Endometrial microvascular endothelial cells (primary cell): ENCODE data around the gene PLXNB3. TPM values are rescaled to one million over a fixed set of nuclear protein-coding genes. Genes with fewer than 3 reads are reported as not detected.
"Not testable (repeated sequence)": the region's sequence is repeated elsewhere in the genome, so short reads cannot be mapped to it uniquely, and the experiment has no call there.

Experiments used
- in situ Hi-C: cut with HindIII; loops from 2 replicates; pipeline ENCODE4 v1.10.0; 2017; ENCODE audit warnings: low sequenced_read_pairs, low pct_unique_long_range_greater_than_20kb; ENCODE audit errors: inconsistent ontology term
- total RNA-seq: library from RNA; depleted of rRNA; stranded (reverse); fragments of >200 nt; gene quantifications from one replicate; pipeline ENCODE4 v1.2.3, GENCODE V29; 2015; ENCODE audit errors: inconsistent ontology term

Gene PLXNB3
- total RNA-seq, 1 donor from 2014 or later, result 15.3 TPM

DNA sequence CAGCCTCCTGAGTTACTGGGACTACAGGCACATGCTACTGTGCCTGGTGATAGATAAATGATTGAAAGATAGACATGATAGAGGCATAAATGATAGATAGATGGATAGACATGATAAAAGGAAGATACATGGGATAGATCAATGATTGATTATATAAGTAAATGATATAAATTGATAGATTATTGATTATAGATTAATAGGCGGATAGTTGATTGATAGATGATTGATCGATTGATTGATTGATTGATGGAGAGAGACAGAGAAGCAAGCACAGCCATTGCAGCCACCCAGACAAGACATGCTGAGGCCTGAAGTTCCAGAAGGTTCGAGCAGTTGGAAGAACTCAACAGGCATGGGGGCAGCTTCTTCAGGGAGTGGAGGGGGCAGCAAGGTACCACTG lies 17.7 kb upstream of the PLXNB3 start:
- in situ Hi-C loops, result no loop called here

DNA sequence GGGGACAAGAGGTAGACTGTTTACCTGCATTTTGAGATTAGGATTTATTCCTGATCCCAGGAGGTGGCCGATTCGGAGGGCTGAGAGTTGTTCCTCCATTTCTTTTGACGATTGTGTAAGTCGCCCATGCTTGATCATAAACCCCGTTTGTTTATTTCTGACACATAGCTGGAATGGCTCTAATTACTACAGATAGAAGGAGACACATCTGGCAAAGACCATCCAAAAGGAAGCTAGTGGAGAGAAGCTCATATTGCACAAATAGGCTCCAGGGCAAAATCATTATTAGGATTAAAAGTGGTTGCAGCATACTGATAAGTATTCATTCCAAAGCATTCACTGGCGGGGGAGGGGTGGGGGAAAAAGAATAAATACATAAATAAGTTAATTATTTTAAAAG lies 17.1 kb upstream of the PLXNB3 start:
- in situ Hi-C loops, result not testable (repeated sequence)

- in situ Hi-C loops, result not testable (repeated sequence)
Measured at GRCh38 chrX:153749017-153749416, 15.0 kb upstream of the PLXNB3 start.

GRCh38 chrX:153750127-153750774 lies 13.8 kb upstream of the PLXNB3 start:
- in situ Hi-C loops, result no loop called here

DNA sequence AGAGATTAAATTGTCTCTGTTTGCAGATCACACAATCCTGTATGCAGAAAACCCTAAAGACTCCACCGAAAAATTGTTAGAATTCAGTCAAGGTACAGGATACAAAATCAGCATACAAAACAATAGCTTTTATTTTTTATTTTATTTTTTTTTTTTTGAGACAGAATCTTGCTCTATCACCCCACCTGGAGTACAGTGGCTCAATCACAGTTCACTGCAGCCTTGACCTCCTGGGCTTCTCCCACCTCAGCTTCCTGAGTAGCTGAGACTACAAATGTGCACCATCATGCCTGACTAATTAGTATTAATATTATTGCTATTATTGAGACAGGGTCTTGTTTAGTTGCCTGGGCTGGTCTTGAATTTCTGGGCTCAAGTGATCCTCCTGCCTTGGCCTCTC lies 8.9 kb upstream of the PLXNB3 start:
- in situ Hi-C loops, result no loop called here

DNA sequence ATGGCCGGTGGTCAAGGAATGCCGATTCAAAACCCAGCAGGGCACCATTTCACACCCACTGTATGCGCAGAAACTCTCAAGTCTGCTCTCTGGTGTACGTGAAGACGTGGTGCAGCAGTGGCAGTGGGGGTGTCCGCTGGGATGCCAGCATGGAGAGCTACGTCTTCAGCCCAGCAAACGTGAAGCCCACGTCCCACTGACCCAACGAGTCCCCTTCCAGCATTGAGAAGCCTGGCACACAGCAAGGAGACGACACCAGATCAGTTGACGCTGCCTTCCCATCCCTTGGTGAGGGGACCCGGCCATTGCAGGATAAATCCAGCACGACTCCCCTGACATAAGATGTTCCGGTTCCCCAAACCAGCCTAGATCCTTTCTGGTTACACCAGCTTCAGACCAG lies 2.2 kb upstream of the PLXNB3 start:
- in situ Hi-C loops, result no loop called here

- in situ Hi-C loops, result no loop called here
Measured at GRCh38 chrX:153762626-153763173, 1.3 kb upstream of the PLXNB3 start.

DNA sequence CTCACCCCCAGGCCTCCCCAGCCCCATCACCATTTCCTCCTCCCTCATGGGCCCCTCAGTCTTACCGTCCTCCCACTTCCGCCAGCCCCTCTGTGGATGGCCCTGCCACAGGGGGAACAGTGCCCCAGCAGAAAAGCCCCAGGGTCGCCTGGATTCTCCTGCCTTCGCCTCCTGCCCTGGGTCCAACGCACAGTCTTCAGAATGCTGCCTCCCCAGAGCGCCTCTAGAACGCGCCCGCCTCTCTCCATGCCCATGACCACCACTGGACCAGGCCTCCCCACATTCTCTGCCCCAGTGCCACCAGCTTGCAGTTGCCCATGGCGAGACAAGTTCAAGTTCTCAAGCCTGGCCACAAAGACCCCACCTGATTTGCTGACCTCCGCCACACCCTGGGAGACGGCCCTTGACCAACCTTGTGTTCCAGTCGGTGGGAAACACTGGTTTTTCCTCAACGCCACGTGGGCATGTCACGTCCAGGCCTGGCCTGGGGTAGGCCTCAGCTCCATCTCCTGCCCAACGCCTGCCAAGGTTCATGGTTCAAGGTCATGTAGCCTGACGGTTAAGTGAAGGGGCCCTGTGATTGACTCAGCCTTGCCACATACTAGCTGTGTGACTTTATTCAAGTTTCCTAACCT lies 634 bp upstream of the PLXNB3 start:
- in situ Hi-C loops, result no loop called here

DNA sequence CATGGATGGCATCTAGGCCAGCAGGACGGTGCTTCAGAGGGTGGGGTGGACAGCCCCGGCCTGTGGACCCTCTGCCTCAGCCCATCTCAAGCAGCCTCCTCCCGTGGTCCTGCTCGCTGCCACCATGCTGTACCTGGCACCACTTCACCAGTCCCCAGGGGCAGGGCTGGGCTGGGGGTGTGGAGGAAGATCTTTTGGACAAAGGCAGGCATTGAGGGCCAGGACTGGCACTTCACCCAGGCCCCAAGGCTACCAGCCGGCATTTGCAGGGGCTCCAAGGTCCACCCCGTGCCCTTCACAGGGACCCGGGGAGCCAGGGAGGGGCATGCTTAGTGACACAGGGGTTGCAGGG lies 713 bp downstream of the PLXNB3 start:
- in situ Hi-C loops, result no loop called here

DNA sequence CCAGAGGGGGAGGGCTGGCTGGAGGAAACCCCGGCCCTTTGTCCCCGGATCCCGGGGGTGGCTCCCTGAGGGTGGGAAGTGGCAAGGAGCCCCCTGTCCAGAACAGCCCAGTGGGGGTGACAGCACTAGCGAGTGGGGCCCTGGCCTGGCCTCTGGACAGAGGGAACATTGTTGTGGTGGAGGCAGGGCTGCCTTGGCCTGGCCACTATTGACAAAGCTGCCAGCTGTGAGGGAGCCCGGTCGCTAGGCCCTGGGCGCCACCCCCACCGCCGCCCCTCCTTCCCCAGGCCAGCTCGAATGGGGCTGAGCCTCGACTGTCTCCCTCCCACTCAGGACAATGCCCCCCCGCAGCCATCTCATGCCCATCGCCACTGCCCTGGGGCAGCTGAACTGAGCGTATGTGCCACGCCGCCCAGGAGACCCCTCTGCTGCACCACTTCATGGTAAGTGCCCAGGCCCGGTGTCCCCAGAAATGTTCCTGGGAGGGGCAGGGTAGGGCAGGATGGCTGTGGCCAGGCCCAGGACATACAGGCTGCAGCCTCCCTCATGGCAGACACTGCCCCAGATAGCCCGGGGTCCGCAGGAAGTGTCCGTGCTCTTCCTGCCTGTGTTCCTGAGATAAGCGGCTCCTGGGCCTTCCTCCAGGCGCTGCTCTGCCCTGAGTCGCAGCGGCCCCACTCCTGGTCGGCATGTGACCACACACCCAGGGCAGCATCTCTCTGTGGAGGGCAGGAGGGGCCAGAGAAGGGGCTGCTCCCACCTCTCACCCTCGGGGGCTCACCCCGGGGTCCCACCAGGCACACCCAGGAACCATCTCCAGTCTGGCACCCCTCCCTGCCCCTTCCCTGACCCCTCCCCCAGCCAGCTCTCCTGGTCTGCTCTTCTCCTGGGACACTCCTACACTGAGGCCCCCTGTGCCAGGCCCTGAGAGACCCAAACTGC lies 1.4 kb downstream of the PLXNB3 start:
- in situ Hi-C loops, result no loop called here

DNA sequence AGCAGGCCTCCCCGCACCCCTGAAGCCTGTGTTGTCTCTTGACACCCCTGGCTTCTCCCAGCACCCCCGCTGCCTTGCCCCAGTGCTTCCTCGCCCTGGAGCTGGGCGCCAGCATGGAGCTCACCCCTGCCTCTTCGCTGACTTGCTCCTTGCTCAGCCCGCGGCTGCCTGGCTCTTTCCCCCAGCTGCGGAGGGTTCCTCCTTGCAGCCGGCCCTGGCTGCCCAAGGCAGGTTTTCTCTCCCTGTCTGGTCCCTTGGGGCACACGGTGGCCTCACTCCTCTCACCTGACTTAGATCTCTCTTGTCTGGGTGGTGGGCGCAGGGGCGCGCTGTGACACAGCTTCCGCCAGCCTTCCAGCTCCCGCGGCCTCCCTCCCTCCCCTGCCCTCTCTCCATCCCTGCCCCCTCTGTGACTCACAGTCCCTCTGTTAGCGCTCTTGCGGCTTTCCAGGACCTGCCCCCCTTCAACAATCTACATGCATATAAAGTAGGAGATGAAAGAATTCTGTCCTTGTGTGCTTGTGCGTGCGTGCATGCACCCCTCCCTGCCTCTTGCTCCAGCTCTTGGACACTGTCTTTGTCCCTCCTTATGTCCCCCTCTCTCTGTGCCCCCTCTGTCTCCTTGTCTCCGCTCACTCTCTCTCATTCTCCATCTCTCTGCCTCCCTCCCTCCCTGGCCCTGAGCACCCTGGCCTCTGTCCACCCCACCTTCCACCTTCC lies 2.2 kb downstream of the PLXNB3 start:
- in situ Hi-C loops, result no loop called here

GRCh38 chrX:153766871-153767673 lies 3.0 kb downstream of the PLXNB3 start:
- in situ Hi-C loops, result no loop called here

GRCh38 chrX:153767674-153768055 lies 3.6 kb downstream of the PLXNB3 start:
- in situ Hi-C loops, result no loop called here

- in situ Hi-C loops, result no loop called here
Measured at GRCh38 chrX:153768311-153769157, 4.5 kb downstream of the PLXNB3 start.

GRCh38 chrX:153769158-153769864 lies 5.3 kb downstream of the PLXNB3 start:
- in situ Hi-C loops, result no loop called here

DNA sequence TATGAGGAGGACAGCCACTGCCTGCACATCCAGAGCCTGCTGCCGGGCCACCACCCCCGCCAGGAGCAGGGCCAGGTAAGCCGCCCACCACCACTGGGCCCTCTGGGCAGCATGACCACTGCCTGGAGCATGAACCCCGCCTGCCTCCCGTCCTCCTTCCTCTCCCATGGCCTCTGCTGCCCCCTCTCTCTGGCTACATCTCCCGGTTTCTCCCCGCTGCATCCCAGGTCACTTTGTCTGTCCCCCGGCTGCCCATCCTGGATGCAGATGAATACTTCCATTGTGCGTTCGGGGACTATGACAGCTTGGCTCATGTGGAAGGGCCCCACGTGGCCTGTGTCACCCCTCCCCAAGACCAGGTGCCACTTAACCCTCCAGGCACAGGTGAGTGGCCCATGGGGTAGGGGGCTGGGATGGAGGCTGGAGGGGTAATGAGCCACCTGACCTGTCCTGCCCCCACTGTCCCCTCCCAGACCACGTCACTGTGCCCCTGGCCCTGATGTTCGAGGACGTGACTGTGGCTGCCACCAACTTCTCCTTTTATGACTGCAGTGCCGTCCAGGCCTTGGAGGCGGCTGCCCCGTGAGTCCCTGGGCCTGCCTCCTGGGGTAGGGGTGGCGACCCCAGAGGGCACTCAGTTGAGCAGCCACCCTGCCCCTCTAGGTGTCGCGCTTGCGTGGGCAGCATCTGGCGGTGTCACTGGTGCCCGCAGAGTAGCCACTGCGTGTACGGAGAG lies 6.0 kb downstream of the PLXNB3 start:
- in situ Hi-C loops, result no loop called here
